HG03378 (cell line): ENCODE data around the gene USP49.
"Not testable (repeated sequence)": the region's sequence is repeated elsewhere in the genome, so short reads cannot be mapped to it uniquely, and the experiment has no call there.

Experiments used
- ATAC-seq: cut with Tn5 transposase; IDR thresholded peaks from one replicate; pipeline ENCODE4 v1.9.1; 2021; ENCODE audit warnings: mild to moderate bottlenecking, moderate library complexity; ENCODE audit not compliant: unreplicated experiment

Gene USP49

DNA sequence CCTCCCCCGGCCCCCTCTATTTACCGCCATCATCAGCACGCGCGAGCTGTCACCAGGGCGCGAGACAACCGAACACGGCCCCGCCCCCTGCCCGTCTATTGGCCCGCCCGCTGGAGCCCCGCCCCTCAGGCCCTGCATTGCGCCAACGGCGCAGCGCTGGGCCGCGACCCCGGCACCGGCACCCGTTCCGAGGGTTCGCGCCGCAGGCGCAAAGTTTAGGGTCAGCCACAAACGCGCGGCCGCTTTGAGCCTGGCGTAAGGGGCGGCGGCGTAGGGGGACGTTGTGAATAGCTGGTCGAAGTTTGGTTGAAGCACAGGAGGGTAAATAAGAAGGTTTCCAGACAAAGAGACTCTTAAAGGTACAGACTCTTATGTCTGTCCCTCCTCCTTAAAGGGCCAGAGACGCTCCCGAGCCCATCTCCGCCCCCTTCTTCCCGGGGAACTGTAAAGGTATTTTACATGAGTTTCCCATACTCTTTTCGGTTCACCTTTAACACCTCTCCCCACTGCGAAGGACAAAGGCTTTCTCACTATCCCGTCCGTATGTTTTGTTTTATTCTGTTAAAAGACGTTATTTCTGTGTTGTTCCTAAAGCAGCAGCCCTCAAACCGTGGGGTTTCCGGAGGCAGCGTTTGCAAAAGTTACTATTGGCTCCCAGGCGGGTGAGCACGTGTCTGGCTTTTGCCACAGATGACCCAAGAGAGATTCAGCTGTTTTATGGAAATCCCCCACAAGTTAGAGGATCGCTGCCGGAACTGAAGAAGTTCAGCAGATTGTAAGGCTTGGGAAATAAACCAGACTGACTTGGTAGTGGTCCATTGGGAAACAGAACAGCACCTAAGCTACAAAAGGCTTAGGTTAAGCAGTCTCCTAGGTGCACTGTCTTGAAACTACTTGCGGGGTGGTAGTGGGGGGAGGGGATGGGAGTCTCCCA, at the start of gene USP49:
USP49 (minus strand) TSS at position 76 of the 934 bp plus-strand sequence. CDS start 88,392 bp downstream, outside the sequence.
- peak; percentile 77 for ATAC-seq

DNA sequence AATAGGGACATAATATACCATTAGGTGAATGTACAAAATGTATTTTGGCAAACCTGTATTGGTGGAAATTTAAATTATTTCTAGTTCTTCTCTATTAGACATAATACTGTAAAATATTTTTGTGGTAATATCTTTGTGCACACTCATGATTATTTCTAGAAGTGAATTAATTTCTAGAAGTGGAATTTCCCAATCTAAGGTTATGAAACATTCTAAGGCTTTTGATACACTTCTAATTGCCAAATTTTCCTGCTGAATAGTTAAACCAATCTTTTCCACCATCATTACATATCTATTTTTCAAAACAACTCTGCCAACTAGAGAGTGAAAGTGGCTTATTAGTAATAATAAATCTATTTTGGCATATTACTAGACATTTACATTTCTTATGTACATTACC, 48.3 kb upstream of the USP49 start:
- no peak for ATAC-seq

DNA sequence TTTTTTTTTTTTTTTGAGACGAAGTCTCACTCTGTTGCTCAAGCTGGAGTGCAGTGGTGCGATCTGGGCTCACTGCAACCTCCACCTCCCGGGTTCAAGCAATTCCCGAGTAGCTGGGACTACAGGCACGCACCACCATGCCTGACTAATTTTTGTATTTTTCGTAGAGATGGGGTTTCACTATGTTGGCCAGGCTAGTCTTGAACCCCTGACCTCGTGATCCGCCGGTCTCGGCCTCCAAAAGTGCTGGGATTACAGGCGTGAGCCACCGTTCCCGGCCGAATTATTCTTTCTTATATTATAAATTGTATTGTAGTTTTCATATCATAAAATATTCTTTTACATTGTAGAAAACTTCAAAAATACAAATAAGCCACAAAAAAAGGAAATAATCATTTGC, 47.7 kb upstream of the USP49 start:
- ATAC-seq, result not testable (repeated sequence)

DNA sequence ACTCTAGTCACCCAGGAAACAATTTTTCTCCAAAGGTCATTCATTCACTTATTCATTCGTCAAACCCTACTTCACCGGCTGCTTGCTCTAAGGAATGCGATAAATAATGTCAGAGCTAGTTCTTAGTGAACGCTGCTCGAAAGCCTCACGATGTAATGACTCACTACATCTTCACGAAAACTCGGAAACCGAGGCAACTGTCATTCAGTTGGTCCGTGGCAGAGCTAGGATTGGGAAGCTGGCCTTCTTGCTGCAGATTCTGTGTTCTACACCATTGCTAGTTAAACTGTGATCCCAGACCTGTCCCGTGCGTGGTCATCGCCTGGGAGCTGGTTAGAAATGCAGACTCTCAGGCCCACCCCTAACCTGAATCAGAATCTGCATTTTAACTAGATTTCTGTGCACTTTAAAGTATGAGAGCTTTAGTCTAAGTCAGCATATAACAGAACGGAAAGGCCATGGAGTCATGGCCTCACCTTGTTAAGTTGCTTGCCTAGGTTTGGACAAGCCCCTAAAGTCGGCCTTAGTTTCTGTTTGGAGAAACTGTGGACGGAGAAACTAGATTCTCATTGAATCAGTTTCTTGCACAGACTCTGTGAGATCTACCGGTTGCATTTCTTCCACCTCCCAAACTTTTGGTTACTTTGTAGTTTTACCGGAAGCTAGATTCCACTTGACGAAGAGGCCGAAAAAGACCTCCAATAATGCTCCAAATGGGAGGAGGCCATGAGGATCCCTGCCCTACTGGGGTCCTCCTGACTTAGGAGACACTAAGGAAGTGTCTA, 47.1 kb upstream of the USP49 start:
- peak; percentile 24 for ATAC-seq

DNA sequence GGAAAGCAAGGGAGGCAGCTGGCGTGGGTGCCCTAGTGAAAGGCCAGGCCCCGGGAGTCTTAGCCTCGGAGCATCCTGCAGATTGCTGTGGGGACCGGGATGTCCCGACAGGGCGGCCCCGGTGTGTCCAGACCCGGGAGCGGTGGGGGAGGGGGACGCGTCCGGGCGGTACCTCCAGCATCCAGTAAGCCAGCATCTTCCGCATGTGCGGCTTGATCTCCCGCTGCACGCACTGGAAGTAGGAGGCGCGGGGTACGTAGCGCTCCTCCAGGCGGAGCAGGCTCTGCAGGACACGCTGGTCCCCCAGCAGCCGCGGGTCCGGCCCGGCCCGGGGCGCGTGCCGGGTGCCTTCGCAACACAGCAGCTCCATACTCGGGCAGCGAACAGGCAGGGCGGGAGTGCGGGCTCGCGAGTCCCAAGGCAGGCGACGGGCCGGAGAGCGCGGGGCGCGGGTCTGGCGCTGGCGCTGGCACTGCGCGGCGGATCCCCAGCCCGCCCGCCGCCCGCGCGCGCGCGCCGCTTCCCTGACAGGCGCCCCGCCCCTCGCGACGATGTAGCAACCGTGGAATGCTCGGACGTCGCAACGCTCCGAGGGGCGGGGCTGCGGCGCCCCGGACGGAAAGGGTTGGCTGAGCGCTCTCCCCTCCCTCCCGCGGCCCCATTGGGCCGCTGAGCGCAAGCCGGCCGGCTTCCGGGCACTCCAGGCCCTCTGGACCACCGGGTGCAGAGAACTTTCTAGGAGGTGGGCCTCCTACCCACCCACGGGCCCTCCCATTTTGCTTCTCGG, 46.3 kb upstream of the USP49 start, which contains the start of gene CCND3:
CCND3 (minus strand) TSS at position 529 of the 787 bp plus-strand sequence; CDS start at position 370, 159 bp downstream.
- ATAC-seq, result peak; percentile 58

DNA sequence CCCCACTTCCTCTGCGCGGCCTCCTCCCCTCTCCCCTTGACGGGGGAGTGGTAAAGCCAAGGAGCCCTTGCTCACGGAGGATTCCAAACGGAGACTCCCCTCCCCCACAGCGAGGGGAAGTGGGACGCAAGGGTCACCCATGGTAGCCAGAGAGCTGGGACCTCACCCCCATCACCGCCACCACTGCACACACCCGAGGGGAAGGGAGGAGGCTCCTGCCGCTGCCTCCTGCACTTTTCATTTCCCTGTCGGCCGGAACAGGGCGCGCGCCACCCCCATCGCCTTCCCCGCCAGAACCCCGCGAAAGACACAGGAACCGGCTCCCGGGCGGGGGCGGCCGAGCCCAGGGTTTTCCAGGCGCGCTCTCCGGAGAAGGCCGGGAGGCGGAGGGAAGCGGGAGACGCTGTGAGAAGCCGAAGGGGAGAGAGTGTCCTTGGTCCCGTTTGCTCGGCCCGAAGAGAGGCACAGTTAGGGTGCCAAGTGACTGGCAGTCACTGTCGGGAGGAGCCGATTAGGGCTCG, 45.6 kb upstream of the USP49 start:
- ATAC-seq, result no peak

DNA sequence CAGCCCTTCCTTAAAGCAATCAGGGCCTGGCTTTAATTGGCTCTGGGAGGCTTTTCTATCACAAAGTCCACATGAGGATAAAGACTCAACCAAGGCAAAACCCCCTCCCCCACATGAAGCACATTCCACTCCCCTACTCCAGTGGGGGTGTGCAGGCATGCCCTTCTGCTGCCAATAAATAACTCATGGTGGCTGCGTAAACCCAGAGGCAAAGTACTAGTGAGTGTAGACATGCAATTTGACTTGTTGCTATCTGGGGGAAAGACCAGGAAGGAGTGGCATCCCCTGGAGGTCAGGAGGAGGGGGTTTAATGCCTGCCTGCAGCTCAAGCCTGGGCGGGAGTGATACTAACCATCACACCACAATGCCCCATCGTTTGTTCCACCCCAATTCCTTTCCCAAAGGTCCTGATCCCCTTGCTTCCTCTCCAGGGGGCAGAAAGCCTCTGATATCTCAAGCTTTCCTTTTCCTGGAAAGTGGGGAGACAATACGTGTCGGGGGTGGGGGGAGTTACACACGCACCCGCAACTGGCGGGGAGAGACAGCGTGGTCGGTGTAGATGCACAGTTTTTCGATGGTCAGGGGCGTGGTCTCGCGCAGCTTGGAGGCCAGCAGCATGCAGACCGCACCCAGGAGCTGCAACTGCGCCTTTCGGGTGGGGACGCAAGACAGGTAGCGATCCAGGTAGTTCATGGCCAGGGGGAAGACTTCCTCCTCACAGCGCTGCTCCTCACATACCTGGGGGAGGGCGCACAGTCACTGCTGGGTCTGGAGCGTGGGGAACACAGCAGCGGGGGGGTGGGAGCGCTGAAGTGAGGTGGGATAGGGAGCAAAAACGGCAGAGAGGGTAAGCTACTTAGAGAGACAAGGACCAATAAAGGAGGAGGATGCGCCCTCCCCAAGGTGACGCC, 44.9 kb upstream of the USP49 start:
- no peak for ATAC-seq

DNA sequence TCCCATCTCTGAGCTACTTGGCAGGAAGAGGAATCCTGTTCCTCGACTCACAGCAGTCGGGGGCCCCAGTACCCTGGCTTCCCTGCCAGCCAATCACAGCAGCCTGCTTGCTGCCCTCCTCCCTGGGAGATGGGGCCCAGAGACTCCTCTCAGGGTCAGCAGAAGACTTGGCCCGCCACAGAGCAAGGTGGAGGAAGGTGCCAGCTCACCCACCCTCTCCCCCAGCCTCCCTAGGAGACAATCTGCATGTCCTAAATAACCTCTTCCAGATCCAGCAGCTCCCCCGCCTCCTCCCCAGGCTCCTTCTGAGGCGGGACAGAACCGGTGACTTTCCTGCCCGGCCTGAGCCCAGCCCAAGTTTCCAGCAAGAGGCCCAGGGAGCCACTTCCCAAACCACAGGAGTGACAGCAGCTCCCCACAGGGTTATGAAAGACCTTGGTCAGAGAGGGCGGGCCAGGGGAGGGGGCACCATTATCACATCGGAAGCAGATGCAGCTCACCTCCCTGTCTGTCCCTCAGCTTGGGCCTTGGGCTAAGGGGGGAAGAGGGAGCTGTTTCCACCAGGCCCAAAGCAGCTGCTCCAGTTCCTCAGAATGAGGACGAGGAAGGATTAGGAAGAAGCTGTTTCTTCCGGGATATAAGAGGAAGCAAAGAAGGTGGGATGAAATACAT, 44.1 kb upstream of the USP49 start:
- no peak for ATAC-seq

DNA sequence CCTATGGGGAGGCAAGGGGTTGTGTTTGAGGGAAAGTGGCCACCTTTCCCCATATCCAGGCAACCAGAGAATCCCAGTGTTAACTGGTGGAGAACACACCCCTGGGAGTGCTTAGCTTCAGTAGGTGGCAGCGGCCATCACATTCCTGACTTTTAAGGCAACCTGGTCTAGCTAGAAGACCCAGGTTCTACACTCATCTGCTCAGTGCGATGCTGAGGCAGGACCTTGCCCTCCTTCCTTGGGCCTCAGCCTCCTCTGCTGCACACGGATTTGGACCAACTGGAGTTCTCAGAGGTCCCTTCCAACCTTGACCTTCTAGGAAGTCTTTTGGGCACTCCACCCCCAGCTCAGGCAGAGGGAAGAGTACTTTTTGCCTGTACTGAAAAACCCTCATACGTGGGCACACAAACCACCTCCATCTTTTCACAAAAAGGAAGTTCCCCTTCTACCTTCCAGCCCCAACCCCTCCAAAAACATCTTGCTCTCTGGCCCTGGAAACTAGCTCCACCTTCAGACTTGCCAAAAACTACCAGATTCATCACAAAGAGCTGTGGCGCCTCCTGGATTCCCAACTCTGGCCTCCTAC, 43.5 kb upstream of the USP49 start:
- ATAC-seq, result no peak

DNA sequence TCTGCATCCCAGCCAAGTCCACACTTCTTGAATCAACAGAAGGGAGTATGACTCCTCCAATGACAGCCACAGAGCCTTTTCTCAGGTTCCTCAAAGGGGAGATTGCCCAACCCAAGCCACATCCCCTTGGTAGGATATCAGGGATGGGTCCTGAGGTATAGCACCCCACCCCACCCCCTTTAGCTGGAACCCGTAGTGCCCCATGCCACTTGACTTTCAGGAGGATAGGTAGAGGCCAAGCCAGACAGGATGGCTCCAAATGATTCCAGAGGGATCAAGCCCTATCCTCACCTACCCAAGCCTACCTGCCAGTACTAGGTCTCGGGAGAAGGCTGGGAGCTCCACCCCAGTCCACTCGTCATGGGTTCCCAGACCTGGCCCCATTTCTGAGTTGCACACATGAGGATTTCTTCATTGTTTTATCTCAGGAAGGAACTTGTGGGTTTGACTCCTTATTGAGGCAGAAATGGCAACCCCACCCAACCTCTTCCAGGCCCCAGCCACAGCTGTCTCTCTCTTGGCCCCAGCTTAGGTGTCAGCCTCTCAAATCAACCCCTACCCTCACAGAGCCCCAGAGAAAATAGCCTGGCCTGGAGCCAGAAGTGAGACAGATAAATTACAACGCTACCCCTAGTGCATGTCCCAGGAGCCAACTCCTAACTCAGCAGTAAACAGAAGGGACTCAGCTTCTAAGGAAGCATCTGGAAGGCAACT, 42.8 kb upstream of the USP49 start:
- ATAC-seq, result no peak

DNA sequence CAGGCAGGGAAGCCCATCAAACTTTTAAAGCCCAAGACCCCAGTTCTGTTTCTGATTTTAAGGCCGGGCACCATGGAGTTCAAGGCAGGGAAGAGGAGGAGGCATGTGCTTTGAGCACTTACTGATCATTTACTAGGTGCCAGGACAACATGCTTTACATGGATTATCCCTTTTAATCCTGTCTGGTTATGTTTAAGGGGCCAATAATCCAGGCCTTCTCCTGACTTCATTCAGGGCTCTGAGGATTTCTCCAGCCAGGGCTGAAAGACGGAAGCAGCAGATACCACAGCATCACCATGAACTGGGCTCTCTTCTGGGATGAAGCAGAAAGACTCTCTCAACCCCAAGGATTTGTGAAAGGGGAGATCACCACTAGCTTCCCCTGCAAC, 42.3 kb upstream of the USP49 start:
- ATAC-seq, result no peak

DNA sequence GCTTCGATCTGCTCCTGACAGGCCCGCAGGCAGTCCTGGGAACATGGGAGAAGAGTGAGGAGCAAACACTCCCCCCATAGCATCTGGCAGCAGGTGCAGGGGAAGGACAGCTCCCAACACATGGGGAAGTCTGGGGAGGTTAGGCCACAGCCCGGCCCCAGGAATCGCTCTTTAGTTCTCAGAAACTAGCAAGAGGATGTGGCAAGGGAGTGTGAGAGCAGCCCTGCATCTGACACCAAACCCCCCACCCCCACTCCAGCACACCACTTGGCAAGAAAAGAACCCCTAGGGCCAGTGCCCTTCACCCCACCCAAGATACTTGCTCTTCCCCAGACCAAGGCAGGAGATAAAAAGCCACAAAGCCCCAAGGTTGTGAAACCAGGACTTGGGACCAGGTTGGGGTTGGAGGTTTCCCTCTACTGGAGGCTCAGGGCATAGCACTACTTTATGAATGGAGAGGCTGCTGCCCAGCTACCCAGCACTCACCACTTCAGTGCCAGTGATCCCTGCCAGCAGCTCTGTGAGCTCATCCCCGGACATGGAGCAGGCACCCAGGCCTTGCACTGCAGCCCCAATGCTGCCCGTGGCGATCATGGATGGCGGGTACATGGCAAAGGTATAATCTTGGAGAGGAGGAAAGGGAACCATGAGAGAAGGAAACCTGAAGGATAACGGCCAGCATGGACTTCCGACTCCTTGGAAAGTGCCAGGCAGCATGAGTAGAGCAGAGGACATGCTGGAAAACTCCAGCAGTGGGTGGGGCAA, 41.1 kb upstream of the USP49 start:
- ATAC-seq, result no peak

DNA sequence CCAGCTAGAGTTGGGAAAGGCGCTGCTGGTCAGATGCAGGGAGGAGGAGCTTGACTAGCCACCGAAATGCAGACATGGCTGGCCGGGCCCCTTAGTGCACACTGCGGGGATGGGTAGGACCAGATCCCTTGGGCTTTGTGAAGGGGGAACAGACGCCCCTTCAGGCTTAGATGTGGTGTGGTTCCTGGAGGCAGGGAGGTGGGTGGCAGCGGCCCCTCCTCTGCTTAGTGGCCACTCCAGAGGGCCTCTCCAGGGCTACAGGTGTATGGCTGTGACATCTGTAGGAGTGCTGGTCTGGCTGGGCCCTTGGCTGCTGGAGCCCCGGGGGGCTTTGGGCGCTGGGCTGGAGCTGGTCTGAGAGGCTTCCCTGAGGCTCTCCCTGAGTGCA, 40.5 kb upstream of the USP49 start:
- ATAC-seq, result no peak

DNA sequence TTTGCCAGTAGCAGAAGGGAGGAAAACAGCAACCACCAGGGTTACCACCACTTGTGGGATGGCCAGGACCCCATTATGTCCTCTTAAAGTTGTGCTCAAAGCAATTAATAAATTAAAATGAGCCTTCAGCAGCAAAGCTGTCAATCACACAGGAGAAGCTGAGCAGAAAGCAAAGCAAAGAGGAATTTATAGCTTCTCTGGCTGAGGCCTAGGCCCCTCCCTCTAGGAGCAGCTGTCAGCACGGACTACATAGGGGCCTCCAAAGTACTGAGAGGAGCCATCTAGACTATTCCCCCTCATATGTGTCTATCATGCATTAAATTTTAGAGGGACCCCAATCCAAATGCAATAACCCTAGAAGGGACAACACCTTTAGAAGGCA, 40.0 kb upstream of the USP49 start:
- ATAC-seq, result no peak

DNA sequence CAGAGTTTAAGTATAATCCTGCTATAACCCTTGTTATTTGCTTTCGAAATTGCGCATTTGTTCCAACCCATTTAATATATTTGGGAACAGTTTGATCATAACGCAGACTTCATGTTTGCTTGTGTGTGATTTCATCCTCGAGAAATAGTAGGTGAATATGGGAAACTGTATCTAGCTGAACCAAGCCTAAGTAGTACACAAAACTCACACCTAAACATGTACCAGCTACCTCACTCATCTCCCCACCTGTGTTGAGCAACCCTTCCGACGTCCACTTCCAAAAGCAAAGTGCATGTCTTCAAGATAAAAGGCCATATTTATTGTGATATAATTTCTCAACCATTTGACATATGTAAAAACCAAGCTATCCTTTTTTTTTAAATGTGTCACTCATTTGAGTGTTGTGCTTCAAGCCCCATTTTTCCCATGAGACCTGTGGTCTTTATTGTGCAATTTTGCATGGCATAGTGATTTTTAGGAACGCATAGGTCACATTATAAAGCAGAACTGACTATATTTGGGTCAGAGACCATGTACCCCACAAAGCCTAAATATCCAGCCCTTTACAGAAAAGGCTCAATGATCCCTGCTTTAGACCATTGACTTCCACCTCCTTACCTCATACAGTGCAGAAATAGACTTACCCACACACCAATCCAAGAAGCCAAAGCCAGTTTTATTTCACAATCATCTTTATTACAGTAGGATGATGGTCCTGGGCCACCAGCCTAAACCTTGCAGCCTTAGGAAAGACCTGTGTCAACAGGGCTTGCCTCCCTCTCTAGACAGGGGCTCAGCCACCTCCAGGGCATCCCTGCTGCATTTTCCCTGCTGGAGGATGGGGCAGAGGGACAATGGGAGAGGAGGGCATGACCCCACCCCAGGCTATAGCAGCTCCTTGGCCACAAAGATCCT, 39.4 kb upstream of the USP49 start:
- no peak for ATAC-seq

DNA sequence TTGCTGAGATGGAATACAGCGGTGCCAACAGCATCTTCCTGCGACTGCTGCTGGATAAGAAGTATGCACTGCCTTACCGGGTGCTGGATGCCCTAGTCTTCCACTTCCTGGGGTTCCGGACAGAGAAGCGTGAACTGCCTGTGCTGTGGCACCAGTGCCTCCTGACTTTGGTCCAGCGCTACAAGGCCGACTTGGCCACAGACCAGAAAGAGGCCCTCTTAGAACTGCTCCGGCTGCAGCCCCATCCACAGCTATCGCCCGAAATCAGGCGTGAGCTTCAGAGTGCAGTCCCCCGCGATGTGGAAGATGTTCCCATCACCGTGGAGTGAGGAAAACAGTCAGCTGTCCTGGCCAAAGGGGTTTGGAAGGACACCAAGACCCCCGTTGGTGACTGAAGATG, 37.2 kb upstream of the USP49 start:
- no peak for ATAC-seq
